HG02678 (cell line): ENCODE measurements around the gene DGKQ.

Experiments
- ATAC-seq: cut with Tn5 transposase; IDR thresholded peaks from one replicate; pipeline ENCODE4 v1.9.1; 2021; ENCODE audit warnings: mild to moderate bottlenecking, moderate library complexity; ENCODE audit not compliant: unreplicated experiment

Gene DGKQ, protein sequence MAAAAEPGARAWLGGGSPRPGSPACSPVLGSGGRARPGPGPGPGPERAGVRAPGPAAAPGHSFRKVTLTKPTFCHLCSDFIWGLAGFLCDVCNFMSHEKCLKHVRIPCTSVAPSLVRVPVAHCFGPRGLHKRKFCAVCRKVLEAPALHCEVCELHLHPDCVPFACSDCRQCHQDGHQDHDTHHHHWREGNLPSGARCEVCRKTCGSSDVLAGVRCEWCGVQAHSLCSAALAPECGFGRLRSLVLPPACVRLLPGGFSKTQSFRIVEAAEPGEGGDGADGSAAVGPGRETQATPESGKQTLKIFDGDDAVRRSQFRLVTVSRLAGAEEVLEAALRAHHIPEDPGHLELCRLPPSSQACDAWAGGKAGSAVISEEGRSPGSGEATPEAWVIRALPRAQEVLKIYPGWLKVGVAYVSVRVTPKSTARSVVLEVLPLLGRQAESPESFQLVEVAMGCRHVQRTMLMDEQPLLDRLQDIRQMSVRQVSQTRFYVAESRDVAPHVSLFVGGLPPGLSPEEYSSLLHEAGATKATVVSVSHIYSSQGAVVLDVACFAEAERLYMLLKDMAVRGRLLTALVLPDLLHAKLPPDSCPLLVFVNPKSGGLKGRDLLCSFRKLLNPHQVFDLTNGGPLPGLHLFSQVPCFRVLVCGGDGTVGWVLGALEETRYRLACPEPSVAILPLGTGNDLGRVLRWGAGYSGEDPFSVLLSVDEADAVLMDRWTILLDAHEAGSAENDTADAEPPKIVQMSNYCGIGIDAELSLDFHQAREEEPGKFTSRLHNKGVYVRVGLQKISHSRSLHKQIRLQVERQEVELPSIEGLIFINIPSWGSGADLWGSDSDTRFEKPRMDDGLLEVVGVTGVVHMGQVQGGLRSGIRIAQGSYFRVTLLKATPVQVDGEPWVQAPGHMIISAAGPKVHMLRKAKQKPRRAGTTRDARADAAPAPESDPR

DNA sequence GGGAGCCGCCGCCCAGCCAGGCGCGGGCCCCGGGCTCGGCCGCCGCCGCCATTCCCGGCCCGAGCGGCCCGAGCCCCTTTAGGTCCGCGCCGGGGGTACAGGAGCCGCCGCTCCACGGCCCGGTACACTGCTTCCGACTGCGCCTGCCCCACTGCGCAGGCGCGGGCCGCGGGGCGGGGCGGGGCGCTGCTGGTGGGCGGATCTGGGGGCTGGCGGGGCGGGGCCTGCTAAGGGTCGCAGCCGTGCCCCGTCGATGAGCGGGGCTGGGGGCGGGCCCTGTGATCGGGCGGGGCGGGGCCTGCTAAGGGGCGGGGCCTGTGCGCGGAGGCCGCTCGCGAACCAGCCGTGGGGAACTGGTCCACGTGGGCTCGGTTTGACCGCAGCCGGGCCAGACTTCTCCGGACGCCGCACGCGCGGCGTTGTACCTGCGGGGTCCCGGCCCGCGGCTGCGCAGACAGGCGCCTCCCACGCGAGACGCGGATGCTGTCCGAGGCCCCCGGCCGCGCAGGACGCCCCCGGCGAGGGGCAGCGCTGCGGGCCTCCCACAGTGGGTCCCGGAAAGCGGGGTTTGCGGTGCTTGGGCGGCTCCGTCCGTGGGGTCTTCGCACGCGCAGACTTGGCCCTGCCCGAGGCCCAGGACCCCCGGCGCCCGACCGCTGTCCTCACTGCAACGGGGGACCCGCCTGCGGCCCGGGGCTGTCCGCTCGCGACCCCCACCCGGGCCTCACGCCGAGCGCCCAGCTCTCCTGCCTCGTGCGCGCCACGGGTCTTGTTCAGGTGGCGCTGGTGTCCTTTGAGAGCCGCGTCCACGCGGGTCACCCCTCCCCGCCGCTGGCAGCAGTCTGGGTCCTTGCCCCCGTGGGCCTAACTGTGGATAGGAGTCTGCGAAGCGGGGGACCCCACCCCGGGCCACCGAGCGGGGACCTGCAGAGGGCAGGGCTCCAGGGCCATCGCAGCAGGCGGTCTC, at the start of gene DGKQ:
Gene DGKQ (minus strand): TSS at position 139 of the 967 bp plus-strand sequence. CDS start 87 bp downstream, at position 52.
- ATAC-seq = peak; percentile 76

DNA sequence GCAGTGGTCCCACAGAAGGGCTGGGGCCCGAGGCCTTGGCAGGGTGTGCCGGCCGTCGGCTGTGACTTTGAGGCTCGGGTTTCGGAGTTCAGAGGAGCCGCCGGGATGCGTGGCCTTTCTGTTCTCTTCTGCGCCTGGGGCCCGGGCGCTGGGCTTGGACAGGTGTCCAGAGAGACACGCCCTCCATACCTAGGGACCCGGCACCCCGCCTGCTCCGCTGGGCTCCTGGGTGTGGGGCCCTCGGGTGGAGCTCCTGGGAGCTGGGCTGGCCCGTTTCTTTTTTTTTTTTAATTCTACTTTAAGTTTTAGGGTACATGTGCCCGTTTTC, 49.3 kb upstream of the DGKQ start:
- no peak for ATAC-seq

DNA sequence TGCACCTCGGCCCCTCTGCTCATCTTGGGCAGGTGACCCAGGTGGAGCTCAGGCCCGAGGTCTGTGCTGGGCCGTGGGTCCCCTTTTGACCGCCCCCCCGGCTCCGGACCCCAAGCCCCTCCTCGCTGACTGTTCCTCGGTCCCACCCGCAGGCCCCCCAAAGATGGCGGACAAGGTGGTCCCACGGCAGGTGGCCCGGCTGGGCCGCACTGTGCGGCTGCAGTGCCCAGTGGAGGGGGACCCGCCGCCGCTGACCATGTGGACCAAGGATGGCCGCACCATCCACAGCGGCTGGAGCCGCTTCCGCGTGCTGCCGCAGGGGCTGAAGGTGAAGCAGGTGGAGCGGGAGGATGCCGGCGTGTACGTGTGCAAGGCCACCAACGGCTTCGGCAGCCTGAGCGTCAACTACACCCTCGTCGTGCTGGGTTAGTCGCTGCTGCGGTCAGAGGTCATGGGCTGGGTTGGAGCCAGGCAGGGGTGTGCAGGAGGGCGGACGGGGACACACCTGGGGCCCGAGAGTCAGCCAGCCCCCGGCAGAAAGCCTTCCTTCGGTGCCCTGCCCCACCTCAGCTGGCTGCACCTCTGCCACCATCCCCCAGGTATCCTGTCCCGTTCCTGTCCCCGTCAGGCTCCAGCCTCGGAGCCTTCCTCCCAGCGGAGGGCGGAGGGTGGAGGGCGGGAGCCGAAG, 48.8 kb upstream of the DGKQ start:
- ATAC-seq = no peak

DNA sequence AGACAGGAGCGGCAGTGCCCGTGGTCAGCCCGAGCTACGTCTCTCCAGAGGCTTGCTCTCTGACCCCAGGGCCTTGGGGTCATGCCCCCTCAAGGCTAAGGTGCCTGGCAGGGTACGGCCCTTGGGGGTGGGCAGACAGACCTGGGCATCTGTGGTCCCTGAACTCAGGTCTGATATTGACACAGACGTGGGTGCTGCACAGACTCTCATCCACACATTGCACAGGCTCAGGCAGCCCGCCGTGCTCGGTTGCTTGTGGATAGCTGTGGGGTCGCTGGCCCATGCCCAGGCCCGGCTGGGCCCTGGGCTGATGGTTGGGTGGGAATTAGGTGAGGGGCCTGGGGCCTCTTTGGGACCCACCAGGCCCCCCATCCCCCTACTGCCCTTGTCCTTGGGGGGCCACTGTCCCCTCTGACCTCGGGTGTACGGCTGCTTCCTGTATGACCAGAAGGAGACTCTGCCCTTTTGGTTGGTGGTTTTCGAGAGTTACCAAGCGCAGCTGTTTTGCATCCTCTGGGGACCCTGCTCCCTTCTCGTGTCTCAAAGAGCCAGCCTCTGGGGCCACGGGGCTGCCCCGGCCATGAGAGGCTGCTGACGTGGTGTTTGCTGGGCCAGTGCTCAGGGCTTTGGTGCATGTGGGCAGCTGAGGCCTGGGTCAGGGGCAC, 48.1 kb upstream of the DGKQ start:
- ATAC-seq = peak; percentile 82

DNA sequence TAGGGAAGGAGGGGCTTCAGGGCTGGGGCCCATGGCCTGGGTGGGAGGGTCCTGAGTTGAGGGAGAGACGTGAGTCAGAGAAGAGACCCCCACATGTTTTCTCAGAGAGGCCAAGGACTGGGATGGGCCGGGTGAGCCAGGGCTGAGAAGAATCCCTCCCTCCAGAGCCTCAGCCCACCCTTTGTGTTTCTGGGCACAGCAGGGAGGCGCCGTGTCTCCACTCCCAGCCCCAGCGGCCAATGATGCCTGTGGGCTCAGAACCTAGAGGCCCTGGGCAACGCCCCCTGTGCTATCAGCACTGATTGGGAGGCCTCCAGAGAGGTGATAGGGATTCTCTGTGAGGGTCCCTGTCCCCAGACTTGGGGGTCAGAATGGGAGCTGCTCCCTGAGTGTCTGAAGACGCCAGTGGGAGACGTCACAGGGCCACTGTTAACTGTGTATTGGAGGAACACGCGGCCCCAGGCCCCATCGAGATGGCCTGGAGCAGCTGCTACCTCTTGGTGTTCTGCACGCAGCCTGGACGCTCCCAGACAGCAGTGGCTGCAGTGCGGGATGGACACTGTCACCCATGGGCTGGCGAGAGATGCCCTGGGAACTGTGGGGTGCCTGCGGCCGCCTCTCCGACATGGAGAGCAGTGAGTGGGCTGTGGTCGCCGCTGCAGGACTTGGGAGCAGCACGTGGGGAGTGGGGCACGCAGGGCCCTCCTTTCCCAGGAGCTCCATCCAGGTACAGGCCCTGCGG, 46.5 kb upstream of the DGKQ start:
- no peak for ATAC-seq

DNA sequence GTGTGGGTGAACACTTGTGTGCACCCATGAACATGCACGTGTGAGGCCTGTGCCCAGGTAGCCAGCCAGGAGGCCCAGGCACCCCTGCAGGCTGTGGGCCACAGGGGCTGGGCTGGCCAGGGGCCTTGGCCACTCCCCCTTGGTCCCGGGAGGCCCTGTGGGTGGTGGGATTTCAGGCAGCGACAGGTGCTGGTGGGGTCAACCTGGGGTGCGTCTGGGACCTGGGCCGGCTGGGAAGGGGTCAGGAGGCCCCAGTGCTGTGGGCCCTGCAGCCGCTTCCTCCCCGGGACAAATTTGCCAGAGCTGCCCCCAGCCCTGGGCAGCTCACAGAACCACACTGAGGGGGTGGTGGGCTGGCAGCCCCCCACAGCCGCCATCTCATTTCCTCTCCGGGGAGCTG, 46.0 kb upstream of the DGKQ start:
- no peak for ATAC-seq

DNA sequence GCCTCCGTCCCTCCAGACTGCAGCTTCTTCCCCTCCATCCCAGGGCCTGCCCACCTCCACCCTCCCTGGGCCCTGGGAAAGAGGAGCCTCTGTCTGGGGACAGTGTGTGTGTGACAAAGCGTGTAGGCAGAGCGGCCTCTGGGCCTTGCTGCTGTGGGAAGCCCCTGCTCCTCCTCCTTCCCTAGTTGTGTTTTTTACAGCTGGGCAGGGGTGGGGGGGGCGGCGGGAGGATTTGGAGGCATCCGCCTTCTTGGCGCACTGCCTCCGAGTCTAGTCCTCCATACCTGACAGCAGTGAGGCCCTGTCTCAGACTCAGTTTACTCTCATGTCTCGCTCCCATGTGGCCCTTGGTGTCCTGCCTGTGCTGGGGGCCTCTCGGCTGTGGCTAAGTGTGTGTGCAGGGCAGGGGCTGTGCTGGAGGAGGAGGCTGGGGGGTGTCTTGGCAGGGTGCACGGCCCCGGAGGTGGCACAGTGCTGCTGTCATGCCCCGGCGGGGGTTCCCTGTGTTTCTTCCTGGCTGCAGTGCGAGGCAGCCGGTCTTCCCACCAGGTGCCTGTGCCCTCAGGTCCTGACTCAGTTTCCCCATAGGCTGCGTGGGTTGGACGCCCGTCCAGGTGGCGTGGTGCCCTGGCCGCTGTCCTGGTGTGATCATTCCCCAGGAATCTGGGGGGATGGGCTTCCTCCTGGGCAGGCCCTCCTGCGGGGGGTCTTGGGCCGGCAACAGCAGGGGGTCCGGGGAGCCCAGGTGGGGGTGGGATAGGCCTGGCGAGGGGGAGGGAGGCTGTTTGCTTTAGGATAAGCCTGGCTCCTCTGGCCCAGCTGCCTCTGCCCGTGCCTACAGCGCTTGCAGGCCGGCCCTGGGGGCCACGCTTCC, 45.0 kb upstream of the DGKQ start:
- ATAC-seq = no peak

DNA sequence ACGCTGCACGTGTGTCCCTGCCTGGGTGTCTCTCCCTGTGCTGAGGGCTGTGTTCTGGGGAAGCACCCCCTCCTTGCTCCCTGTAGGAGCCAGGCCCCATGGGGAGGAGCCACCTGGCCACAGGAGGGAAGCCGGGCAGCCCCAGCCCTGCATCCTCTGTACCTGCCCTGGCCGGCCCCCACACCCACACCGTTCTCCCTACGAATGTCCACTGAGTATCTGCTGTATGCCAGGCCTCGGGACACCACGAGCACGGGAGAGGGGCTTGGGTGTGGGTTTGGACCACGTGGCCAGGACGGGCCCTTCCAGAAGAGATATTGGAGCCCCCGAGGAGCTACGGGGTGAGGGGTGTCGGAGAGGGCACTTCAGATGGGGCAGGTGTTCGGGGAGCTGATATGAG, 44.3 kb upstream of the DGKQ start:
- no peak for ATAC-seq

DNA sequence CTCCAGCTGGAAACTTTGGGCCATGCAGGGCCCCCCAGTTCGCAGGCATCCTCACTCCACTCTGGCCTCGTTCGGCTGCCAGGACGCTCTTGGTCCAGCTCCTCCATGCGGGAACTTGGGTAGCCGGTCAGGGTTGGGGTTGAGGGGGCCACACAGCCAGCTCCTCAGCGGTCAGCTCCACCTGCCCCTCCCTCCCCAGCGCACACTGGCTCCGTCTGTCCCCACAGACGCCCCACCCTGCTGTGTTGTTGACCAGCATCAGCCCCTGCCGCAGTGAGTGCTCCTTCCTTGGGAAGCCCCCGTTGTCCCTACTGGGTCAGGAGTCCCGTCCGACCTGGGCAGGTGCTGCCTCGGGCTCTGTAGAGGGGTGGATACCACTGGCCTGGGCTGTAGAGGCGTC, 43.8 kb upstream of the DGKQ start:
- ATAC-seq = no peak

DNA sequence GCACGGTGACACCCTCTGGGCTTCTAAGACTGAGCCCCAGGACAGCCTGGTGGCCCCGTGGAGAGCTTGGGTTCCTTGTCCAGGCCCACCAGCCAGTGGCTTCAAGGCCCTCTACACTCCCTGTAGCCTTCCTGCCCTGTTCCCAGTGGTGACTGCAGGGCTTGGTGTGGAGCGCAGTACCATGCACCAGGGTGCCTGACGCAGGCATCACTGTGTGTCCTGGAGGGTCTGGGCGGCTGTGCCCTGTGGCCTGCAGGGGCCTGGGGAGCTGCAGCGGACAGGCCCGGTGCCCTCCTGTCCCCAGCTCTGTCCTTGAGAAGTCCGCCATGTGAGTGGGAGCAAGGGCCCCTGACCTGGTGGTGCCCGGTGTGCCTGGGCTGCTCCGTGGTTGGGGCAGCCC, 42.4 kb upstream of the DGKQ start:
- ATAC-seq = no peak

DNA sequence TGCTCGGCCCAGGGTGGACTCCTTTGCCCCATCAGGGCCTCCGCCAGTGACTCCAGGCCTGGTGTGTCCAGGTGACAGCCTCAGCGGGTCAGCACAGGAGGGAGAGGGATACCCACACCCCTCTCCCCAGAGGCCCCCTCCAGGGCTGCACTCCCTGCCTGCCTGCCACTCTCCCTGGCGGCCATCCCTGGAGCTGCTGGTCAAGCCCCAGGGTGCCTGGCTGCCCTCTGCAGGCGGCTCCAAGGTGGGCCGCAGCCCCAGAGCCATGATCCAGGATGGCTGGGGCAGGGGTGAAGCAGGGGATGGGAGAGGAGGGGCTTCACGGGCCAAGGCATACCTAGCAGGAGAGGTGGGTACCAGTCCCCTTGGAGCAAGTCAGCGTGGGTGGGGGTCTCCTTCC, 41.8 kb upstream of the DGKQ start:
- no peak for ATAC-seq

DNA sequence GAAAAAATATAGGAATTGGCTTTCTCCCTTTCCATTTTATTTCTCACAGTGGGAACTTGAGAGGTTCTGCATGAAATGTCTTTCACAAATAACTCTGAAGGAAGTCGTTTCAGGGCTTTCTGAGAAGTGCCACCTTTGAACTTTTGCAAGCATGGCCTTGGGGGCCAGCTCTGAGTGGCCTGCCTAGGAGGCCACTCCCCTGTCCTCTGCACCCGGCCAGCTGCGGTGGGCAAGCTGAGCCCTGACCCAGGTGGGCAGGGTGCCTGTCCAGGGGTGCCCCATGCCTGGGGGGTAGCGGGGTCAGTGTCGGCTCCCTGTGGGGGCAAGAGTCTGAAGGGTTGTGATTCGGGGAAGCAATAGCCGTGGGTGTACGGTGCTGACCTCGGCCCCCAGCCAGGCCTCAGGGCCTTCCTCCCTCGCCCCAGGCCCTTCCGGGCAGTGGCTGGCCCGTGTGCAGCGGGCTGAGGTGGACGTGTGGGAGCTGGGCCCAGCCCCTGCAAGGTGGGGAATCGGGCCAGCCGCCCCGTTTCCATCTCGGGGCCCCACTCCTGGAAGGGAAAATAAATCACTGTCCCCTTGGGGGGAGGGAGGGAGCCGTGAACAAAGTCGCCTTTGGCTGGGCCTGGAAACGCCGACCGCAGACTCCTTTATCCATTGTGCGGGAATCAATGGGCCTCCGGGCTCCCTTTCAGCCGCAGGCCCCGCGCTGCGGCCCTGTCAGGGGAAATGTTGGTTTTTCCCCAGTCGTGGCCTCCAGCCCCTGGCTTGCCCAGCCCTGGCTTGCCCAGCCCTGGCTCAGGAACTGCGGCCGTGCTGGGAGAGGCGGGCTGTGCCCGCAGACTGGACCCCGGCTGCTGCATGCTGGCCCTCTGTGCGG, 41.2 kb upstream of the DGKQ start:
- no peak for ATAC-seq

DNA sequence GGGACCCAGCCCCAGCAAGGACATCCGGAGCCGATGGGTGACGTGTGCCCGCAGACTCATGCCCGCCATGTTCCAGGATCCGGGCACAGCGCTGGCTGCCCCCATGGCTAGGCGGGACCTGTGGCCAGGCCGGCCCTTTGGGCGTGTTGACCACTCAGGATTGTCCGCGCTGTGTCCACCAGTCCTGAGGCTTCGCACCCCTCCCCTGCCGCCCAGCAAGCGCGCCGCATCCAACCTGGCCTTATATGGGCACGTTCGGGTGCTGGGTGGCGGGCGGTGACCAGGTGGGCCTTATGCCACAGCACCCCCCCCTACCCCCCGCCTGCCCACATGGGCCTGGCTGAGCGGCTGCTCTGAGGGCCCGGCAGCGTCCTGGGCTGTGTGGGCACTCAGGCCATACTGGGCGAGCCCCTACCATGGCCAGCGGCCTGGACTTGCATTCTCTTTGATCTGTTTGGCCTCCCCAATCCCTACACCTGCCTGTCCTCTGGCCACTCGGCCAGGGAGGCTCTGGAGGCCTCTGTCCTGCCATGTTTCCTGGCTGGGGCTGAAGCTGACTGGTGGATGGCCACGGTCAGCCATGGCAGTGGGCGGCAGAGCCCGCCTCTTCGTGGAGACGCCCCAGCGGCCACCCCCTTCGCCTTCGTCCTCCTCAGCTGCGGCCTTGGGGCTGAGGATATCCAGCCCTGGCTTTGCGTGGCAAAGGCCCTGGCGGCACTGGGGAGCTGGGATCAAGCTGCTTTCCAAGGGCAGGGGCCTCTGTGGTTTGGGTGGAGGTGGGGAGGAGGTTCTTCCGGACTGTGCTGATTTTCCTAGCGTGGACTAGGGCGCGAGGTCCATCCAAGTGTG, 40.1 kb upstream of the DGKQ start:
- no peak for ATAC-seq

DNA sequence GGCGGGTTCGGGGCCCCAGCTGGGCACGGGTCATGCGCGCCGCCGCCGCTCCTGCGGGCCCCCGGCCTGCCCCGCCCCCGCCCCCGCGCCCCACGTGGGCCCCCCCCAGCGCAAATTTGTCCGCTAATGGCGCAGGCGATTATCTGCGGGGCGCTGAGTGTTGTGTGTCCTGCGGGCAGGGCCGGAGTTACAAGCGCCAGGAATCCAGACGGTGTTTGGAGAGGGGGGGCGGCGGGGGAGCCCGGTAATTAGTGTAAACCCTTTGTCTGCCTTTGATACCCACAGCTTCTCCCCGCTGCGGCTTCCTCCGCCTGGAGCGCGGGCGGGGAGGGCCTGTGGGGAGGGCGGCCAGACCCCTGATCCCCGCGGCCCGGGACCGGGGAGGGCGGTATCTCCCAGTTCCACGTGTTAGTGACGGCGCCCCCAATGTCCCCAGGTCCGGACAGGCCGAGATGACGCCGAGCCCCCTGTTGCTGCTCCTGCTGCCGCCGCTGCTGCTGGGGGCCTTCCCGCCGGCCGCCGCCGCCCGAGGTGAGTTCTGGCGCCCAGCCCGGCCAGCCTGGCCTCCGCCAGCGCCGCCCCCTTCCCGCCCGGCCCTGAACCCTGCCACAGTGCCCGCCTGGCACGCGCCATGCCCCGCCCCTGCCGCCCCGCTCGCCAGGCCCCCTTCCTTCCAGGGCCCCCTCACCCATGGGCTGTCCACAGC, 38.8 kb upstream of the DGKQ start:
- ATAC-seq = no peak

DNA sequence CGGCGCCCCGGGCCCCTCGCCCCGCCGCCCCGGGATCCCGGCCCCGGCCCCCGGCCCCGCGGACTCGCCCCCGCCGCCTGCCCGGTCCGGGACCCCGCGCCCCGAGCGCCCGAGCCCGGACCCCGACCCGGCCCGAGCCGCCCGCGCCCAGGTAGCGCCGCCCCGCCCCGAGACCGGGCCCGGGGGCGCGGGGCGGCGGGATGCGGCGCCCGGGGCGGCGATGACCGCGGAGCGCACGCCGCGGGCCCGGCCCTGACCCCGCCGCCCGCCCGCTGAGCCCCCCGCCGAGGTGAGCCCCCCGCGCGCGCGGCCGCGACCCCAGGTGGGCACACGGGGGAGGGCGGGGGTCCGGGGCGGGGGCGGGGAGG, 38.3 kb upstream of the DGKQ start:
- ATAC-seq = no peak
